Upper lobe of right lung (tissue), 1 donor: ENCODE data around the gene CCNG2. TPM values are rescaled to one million over a fixed set of nuclear protein-coding genes. Genes with fewer than 3 reads are reported as not detected.

ENCODE experiments used
- ATAC-seq: fragments of 200-7000 bp; cut with Tn5 transposase; one replicate; pipeline ENCODE4 v1.9.1; 2020; ENCODE audit warnings: mild to moderate bottlenecking, moderate library complexity
- DNase-seq: peaks from one replicate; pipeline ENCODE4 v3.0.0-alpha.2; 2020
- H3K27ac ChIP-seq: fragments of 200-600 bp; one replicate; pipeline ENCODE4 v1.8.0; 2022
- H3K27me3 ChIP-seq: fragments of 200-600 bp; one replicate; pipeline ENCODE4 v1.8.0; 2022; ENCODE audit warnings: mild to moderate bottlenecking
- H3K36me3 ChIP-seq: fragments of 200-600 bp; one replicate; pipeline ENCODE4 v1.8.0; 2022
- H3K4me1 ChIP-seq: fragments of 200-600 bp; one replicate; pipeline ENCODE4 v1.8.0; 2022
- H3K4me3 ChIP-seq: fragments of 200-600 bp; one replicate; pipeline ENCODE4 v1.8.0; 2022; ENCODE audit warnings: mild to moderate bottlenecking
- H3K9me3 ChIP-seq: fragments of 200-600 bp; one replicate; pipeline ENCODE4 v1.8.0; 2022
- intact Hi-C: fragments of 100-400 bp; cut with DNase I; formaldehyde crosslinking; loops from one replicate; pipeline ENCODE4 v1.11.0; 2022
- total RNA-seq: library from RNA; stranded (reverse); fragmentation: NEBNext Ultra II Directional; extraction: Animal tissue kit (Norgen Biotek cat#: 25700); gene quantifications from one replicate; pipeline ENCODE4 v1.2.1, GENCODE V29; 2021
- TF ChIP-seq, protein P1 (sequence below): fragments of 200-600 bp; IDR thresholded peaks from one replicate; pipeline ENCODE4 v1.8.0; 2022; ENCODE audit warnings: antibody characterized with exemption
- donor health status: DM: no; HTN: yes; CAD: no; lungs with severe emphysema.

Gene CCNG2
- total RNA-seq, 1 donor from 2014 or later: 41.3 TPM

DNA sequence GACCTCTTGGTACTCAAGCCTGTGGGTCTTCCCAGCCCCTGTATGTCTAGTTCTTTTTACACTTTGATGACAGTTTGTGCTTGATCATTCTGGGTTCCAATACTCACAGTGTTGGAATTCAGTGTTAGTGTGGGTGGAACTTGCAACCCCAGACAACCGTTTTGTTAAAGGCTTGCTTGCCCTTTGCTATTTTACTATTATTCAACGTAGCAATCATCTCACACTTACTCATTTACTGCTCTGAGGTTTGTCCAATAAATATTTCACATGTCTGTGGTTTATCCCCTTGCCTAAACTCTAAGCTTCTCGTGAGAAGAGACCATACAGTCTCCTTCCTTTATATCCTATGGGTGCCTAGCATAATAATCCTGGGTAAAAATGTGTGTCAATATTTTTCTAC, 15.3 kb downstream of the CCNG2 start:
- DNase-seq (no peak), ATAC-seq (no peak)
- Histone ChIP-seq H3K9me3 (no peaks in the 10 kb centered on the region), H3K27ac (no peak overlapping the region), H3K4me3 (no peak overlapping the region), H3K4me1 (no peaks in the 10 kb centered on the region), H3K27me3 (no peaks in the 10 kb centered on the region), H3K36me3 (peaks cover 26% of the 10 kb centered on the region)
- intact Hi-C loops: no loop called here
- TF ChIP-seq, protein P1, sequence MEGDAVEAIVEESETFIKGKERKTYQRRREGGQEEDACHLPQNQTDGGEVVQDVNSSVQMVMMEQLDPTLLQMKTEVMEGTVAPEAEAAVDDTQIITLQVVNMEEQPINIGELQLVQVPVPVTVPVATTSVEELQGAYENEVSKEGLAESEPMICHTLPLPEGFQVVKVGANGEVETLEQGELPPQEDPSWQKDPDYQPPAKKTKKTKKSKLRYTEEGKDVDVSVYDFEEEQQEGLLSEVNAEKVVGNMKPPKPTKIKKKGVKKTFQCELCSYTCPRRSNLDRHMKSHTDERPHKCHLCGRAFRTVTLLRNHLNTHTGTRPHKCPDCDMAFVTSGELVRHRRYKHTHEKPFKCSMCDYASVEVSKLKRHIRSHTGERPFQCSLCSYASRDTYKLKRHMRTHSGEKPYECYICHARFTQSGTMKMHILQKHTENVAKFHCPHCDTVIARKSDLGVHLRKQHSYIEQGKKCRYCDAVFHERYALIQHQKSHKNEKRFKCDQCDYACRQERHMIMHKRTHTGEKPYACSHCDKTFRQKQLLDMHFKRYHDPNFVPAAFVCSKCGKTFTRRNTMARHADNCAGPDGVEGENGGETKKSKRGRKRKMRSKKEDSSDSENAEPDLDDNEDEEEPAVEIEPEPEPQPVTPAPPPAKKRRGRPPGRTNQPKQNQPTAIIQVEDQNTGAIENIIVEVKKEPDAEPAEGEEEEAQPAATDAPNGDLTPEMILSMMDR: no peak

- Histone ChIP-seq H3K27ac (no peak overlapping the region), H3K9me3 (no peaks in the 10 kb centered on the region), H3K27me3 (no peaks in the 10 kb centered on the region), H3K4me1 (no peaks in the 10 kb centered on the region), H3K36me3 (peaks cover 9% of the 10 kb centered on the region), H3K4me3 (no peak overlapping the region)
- no peak for ATAC-seq
- DNase-seq: no peak
- TF ChIP-seq, protein P1: no peak
- intact Hi-C loops: no loop called here
Measured at GRCh38 chr4:77174426-77174825, 17.4 kb downstream of the CCNG2 start.

DNA sequence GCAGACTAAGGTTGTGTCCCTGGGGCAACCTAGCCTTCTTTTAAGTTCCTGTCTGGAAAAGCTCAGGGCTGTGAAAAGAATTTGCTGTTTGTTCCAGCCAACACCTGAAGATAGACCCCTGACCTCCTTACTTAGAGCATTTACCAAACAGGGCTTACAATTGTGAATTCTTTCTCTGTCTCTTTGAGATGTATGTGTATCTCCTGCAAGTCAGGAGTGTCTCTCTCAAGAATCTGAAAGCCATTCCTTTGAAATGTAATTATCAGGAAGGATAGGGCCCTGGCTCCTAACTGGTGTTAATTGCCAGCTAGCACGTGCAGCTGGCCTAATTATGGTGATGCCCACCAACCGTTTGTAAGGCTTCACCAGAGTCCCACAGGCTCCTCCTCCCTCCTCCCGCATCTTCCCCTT, 18.2 kb downstream of the CCNG2 start:
- no peaks in the 10 kb centered on the region for H3K9me3 ChIP-seq
- no peak for DNase-seq
- no peak overlapping the region for H3K27ac ChIP-seq
- no peak overlapping the region for H3K4me3 ChIP-seq
- H3K36me3 ChIP-seq: peaks cover 4% of the 10 kb centered on the region
- H3K27me3 ChIP-seq: no peaks in the 10 kb centered on the region
- TF ChIP-seq, protein P1: no peak
- no peaks in the 10 kb centered on the region for H3K4me1 ChIP-seq
- ATAC-seq: no peak
- intact Hi-C loops: no loop called here

DNA sequence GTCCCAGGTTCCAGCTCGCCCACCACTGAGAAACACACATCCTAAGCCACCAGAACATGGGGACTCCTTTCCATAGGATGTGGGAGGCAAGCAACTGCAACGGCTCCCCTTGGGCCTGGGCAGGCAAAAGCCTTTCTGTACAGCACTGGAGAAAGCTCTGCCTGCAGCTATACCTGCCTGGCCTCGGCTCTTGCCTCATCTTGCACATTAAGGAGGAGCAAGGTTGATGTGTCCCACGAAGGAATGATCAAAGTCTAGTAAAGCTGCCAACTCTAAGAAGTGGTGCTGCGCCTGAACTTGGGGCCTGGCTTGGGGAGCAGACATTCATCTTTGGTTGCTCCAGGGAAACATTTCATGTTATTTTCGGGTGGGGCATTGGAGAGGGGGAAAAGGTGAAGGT, 19.6 kb downstream of the CCNG2 start:
- H3K27ac ChIP-seq: no peak overlapping the region
- intact Hi-C loops: no loop called here
- TF ChIP-seq, protein P1: no peak
- no peak for ATAC-seq
- H3K9me3 ChIP-seq: no peaks in the 10 kb centered on the region
- H3K4me3 ChIP-seq: no peak overlapping the region
- no peaks in the 10 kb centered on the region for H3K27me3 ChIP-seq
- no peaks in the 10 kb centered on the region for H3K4me1 ChIP-seq
- DNase-seq: no peak
- H3K36me3 ChIP-seq: no peaks in the 10 kb centered on the region

DNA sequence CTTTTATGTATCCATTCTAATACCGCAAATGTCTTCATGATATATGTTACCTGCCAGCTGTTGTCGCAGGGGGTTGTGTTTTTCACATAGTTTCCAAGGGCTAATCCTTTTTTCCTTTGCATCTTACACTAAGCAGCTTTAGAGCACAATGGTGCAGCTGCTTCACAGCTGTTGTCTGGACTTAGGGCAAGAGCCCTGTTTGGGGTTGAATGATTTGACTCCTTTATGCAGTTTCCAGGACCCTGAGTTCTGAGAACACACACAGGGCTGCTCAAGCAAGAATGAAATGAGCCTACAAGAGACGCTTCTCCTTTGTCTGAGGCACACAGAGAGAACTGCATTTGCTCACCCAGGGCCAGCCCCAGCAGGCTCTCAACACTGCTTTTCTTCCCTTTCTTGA, 20.2 kb downstream of the CCNG2 start:
- no peak for DNase-seq
- no peaks in the 10 kb centered on the region for H3K27me3 ChIP-seq
- H3K4me3 ChIP-seq: no peak overlapping the region
- TF ChIP-seq, protein P1: no peak
- H3K27ac ChIP-seq: no peak overlapping the region
- intact Hi-C loops: no loop called here
- no peaks in the 10 kb centered on the region for H3K9me3 ChIP-seq
- ATAC-seq: no peak
- no peaks in the 10 kb centered on the region for H3K4me1 ChIP-seq
- H3K36me3 ChIP-seq: no peaks in the 10 kb centered on the region

- Histone ChIP-seq H3K9me3 (no peaks in the 10 kb centered on the region), H3K27me3 (no peaks in the 10 kb centered on the region), H3K4me1 (no peaks in the 10 kb centered on the region), H3K36me3 (no peaks in the 10 kb centered on the region), H3K27ac (no peak overlapping the region), H3K4me3 (no peak overlapping the region)
- intact Hi-C loops: no loop called here
- ATAC-seq (no peak), DNase-seq (no peak)
- TF ChIP-seq, protein P1: no peak
Measured at GRCh38 chr4:77178560-77178959, 21.6 kb downstream of the CCNG2 start.
